Measurements from ENCODE around the gene ZNF580.
A peak's percentile ranks its signal among the peaks of the same experiment; 100 is the strongest.

The ZNF580 gene

GRCh38 chr19:55640577-55641425 is at the start of gene ZNF580:
Gene ZNF580, plus strand, starts transcription at chr19:55641002. Its CDS starts 1,507 bp downstream, at chr19:55642509.
- DNase-seq = no peak

GRCh38 chr19:55591555-55591954 is 49.2 kb upstream of the ZNF580 start:
- no peak for DNase-seq

- no peak for DNase-seq
Observed at GRCh38 chr19:55592391-55593090, 48.3 kb upstream of the ZNF580 start.

GRCh38 chr19:55593096-55593772 is 47.6 kb upstream of the ZNF580 start:
- no peak for DNase-seq

GRCh38 chr19:55594996-55595545 is 45.7 kb upstream of the ZNF580 start:
- no peak for DNase-seq

- no peak for DNase-seq
Observed at GRCh38 chr19:55596304-55596703, 44.5 kb upstream of the ZNF580 start.

GRCh38 chr19:55597501-55597921 is 43.3 kb upstream of the ZNF580 start:
- no peak for DNase-seq

GRCh38 chr19:55598034-55598433 is 42.8 kb upstream of the ZNF580 start:
- no peak for DNase-seq

- DNase-seq = peak; percentile 91
Observed at GRCh38 chr19:55598719-55599467, 41.9 kb upstream of the ZNF580 start.

- peak; percentile 98 for DNase-seq
Observed at GRCh38 chr19:55599468-55599841, 41.3 kb upstream of the ZNF580 start, which contains the start of gene FIZ1. Gene FIZ1, minus strand, starts transcription at chr19:55599517. Its CDS starts 1,652 bp downstream, at chr19:55597865.

GRCh38 chr19:55599842-55600661 is 40.8 kb upstream of the ZNF580 start, which contains the start of gene ZNF524:
Gene ZNF524, plus strand, starts transcription at chr19:55600288. Its CDS starts 1,825 bp downstream, at chr19:55602113.
- peak; percentile 86 for DNase-seq

- DNase-seq = no peak
Observed at GRCh38 chr19:55600662-55601028, 40.2 kb upstream of the ZNF580 start.

GRCh38 chr19:55601084-55601483 is 39.7 kb upstream of the ZNF580 start:
- no peak for DNase-seq

- no peak for DNase-seq
Observed at GRCh38 chr19:55602104-55603001, 38.4 kb upstream of the ZNF580 start.

- no peak for DNase-seq
Observed at GRCh38 chr19:55603115-55603514, 37.7 kb upstream of the ZNF580 start.

GRCh38 chr19:55603581-55604292 is 37.1 kb upstream of the ZNF580 start:
- no peak for DNase-seq

GRCh38 chr19:55605207-55605636 is 35.6 kb upstream of the ZNF580 start:
- peak; percentile 95 for DNase-seq

- DNase-seq = peak; percentile 50
Observed at GRCh38 chr19:55605637-55606470, 34.9 kb upstream of the ZNF580 start, which contains the start of gene ZNF865. Gene ZNF865, plus strand, starts transcription at chr19:55605647. Its CDS starts 7,972 bp downstream, at chr19:55613619.

GRCh38 chr19:55606471-55606787 is 34.4 kb upstream of the ZNF580 start:
- DNase-seq = no peak
